ENCODE measurements around the gene RALGPS2.

GRCh38 chr1:178912597-178912996 is 187.6 kb downstream of the RALGPS2 start:
- TF ChIP-seq POLR2A (IDR thresholded peaks at IDR 0.05) (no peak), CTCF (IDR thresholded peaks at IDR 0.05) (no peak), EP300 (IDR thresholded peaks at IDR 0.05) (no peak)

All from tibial nerve (tissue), 4 donors.